Measurements from ENCODE around the gene KCMF1. TPM values are rescaled to one million over a fixed set of nuclear protein-coding genes. Genes with fewer than 3 reads are reported as not detected.
A peak's percentile ranks its signal among the peaks of the same experiment; 100 is the strongest.

The KCMF1 gene
- total and polyA plus RNA-seq, 2 donors (not counting 1 experiment from before 2014, with no cell fraction given): 43.7 to 81.5 TPM

DNA sequence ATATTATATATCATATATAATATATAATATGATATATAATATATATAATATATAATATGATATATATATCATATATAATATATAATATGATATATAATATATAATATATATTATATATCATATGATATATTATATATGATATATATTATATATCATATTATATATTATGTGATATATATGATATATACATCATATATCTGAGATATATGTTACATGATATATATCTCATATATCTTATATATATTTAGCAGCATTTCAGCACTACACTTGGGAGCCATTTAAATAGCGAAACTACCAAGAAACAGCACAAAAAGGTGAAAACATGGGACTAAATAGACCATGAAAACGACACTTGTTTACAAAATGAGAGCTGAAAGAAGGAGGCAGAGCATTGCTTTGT, 37.3 kb downstream of the KCMF1 start:
- CTCF ChIA-PET: interaction anchor here (0.6 to 1.8 kb wide), 4 partner anchors 9 to 109 kb away, joined by 3 to 8 read pairs (median 6); no protein-coding TSS in a partner anchor
- H3K27ac ChIP-seq (ENCODE audit: low read length in 2 of 2): peak overlapping the region in 1 of 2 donors; percentile 72
- WGBS (ENCODE audit: insufficient coverage): 93% methylated on average over 1 of the region's 2 CpGs
- peaks cover 1 to 10% of the 10 kb centered on the region in 2 experiments for H3K36me3 ChIP-seq (replicated peaks in 1 of 2; ENCODE audit: control extremely low read depth in 1 of 2, control insufficient read depth in 1 of 2, extremely low read depth in 1 of 2, insufficient read depth in 2 of 2, low read length in 1 of 2)
- no peak overlapping the region for H3K4me3 ChIP-seq (ENCODE audit: control extremely low read depth in 1 of 5, extremely low read depth in 1 of 5, insufficient read depth in 1 of 5, low read depth in 2 of 5, low read length in 4 of 5)
- ATAC-seq (ENCODE audit: low read depth) (no peak), DNase-seq (no peak)
- no peaks in the 10 kb centered on the region for H3K27me3 ChIP-seq (replicated peaks in 1 of 4; ENCODE audit: control extremely low read depth in 1 of 4, control insufficient read depth in 3 of 4, insufficient read depth in 4 of 4, low read length in 3 of 4)
- H3K9ac ChIP-seq (ENCODE audit: low read length): no peak overlapping the region
- H3K4me2 ChIP-seq (replicated peaks; ENCODE audit: low read depth, low read length, poor library complexity, severe bottlenecking): no peak overlapping the region
- Mint-ChIP-seq H3K27ac (no peak overlapping the region), H3K4me3 (no peak overlapping the region), H3K9me3 (ENCODE audit: insufficient read depth) (peaks cover 4% of the 10 kb centered on the region), H3K4me1 (peaks cover 60% of the 10 kb centered on the region), H3K27me3 (no peaks in the 10 kb centered on the region)
- H4K20me1 ChIP-seq (ENCODE audit: control insufficient read depth, insufficient read depth, low read length, poor library complexity, severe bottlenecking): peaks cover 20% of the 10 kb centered on the region
- POLR2A ChIA-PET: no interaction called here
- no peak overlapping the region for H2AFZ ChIP-seq (ENCODE audit: insufficient read depth, low read depth, low read length, poor library complexity, severe bottlenecking)
- H3K79me2 ChIP-seq (ENCODE audit: control insufficient read depth, insufficient read depth, low read length): peaks cover 97% of the 10 kb centered on the region
- intact Hi-C loops (cut with micrococcal nuclease): no loop called here
- TF ChIP-seq EZH2 (IDR thresholded peaks at IDR 0.05; ENCODE audit: borderline replicate concordance, insufficient read depth, low read depth, low read length, poor library complexity, severe bottlenecking): no peak
- TF ChIP-seq, protein P1, sequence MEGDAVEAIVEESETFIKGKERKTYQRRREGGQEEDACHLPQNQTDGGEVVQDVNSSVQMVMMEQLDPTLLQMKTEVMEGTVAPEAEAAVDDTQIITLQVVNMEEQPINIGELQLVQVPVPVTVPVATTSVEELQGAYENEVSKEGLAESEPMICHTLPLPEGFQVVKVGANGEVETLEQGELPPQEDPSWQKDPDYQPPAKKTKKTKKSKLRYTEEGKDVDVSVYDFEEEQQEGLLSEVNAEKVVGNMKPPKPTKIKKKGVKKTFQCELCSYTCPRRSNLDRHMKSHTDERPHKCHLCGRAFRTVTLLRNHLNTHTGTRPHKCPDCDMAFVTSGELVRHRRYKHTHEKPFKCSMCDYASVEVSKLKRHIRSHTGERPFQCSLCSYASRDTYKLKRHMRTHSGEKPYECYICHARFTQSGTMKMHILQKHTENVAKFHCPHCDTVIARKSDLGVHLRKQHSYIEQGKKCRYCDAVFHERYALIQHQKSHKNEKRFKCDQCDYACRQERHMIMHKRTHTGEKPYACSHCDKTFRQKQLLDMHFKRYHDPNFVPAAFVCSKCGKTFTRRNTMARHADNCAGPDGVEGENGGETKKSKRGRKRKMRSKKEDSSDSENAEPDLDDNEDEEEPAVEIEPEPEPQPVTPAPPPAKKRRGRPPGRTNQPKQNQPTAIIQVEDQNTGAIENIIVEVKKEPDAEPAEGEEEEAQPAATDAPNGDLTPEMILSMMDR (IDR thresholded peaks at IDR 0.05): no peak
- H3K9me3 ChIP-seq (ENCODE audit: control extremely low read depth in 1 of 3, control insufficient read depth in 2 of 3, insufficient read depth in 1 of 3, low read length in 2 of 3): no peaks in the 10 kb centered on the region
- H3K4me1 ChIP-seq (ENCODE audit: control insufficient read depth in 2 of 2, insufficient read depth in 2 of 2, low read length in 2 of 2): peaks cover 38 to 44% of the 10 kb centered on the region in 2 donors

DNA sequence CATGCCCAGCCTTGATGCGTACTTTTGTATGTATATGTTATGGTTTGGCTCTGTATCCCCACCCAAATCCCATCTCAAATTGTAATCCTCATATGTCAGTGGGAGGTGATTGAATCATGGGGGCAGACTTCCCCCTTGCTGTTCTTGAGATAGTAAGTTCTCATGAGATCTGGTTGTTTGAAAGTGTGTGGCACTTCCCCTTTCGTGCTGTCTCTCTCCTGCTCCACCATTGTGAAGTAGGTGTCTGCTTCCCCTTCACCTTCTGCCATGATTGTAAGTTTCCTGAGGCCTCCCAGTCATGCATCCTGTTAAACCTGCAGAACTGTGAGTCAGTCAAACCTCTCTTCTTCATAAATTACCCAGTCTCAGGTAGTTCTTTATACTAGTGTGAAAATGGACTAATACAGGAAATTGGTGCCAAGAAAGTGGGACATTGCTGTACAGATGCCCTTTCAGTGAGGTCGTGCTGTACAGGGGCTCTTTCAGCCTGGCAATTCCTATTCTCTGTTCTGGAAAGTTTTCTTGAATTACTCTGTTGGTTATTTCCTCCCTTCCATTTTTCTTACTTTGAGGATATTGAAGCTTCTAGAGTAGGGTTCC, 38.2 kb downstream of the KCMF1 start:
- peaks cover 0 to 6% of the 10 kb centered on the region in 2 experiments for H3K36me3 ChIP-seq (replicated peaks in 1 of 2; ENCODE audit: control extremely low read depth in 1 of 2, control insufficient read depth in 1 of 2, extremely low read depth in 1 of 2, insufficient read depth in 2 of 2, low read length in 1 of 2)
- TF ChIP-seq EZH2 (IDR thresholded peaks at IDR 0.05; ENCODE audit: borderline replicate concordance, insufficient read depth, low read depth, low read length, poor library complexity, severe bottlenecking): no peak
- TF ChIP-seq, protein P1 (IDR thresholded peaks at IDR 0.05): no peak
- POLR2A ChIA-PET: no interaction called here

More for the DNA sequence above, 38.2 kb downstream of the KCMF1 start:
- peak overlapping the region; percentile 83 for H3K27ac Mint-ChIP-seq
- H3K4me3 Mint-ChIP-seq: peak overlapping the region; percentile 46
- H3K4me1 ChIP-seq (ENCODE audit: control insufficient read depth in 2 of 2, insufficient read depth in 2 of 2, low read length in 2 of 2): peaks cover 41 to 53% of the 10 kb centered on the region in 2 donors
- H3K9me3 Mint-ChIP-seq (ENCODE audit: insufficient read depth): peaks cover 4% of the 10 kb centered on the region
- peak; percentile 64 for ATAC-seq (ENCODE audit: low read depth)
- peak overlapping the region; percentile 55 to 72 for H3K27ac ChIP-seq (ENCODE audit: low read length in 2 of 2)
- H2AFZ ChIP-seq (ENCODE audit: insufficient read depth, low read depth, low read length, poor library complexity, severe bottlenecking): no peak overlapping the region
- peaks cover 97% of the 10 kb centered on the region for H3K79me2 ChIP-seq (ENCODE audit: control insufficient read depth, insufficient read depth, low read length)
- CTCF ChIA-PET: interaction anchor here (0.9 to 2.4 kb wide), 3 partner anchors 9 to 83 kb away, joined by 3 to 8 read pairs (median 8); no protein-coding TSS in a partner anchor
- peak; percentile 60 for DNase-seq
- 0% methylated on average over 1 of the region's 3 CpGs for WGBS (ENCODE audit: insufficient coverage)
- H3K27me3 Mint-ChIP-seq: no peaks in the 10 kb centered on the region
- H3K4me3 ChIP-seq (ENCODE audit: control extremely low read depth in 1 of 5, extremely low read depth in 1 of 5, insufficient read depth in 1 of 5, low read depth in 2 of 5, low read length in 4 of 5): no peak overlapping the region
- intact Hi-C loops (cut with micrococcal nuclease): no loop called here
- peaks cover 29% of the 10 kb centered on the region for H4K20me1 ChIP-seq (ENCODE audit: control insufficient read depth, insufficient read depth, low read length, poor library complexity, severe bottlenecking)
- H3K27me3 ChIP-seq (replicated peaks in 1 of 4; ENCODE audit: control extremely low read depth in 1 of 4, control insufficient read depth in 3 of 4, insufficient read depth in 4 of 4, low read length in 3 of 4): no peaks in the 10 kb centered on the region
- H3K4me1 Mint-ChIP-seq: peaks cover 63% of the 10 kb centered on the region
- H3K9ac ChIP-seq (ENCODE audit: low read length): no peak overlapping the region
- H3K4me2 ChIP-seq (replicated peaks; ENCODE audit: low read depth, low read length, poor library complexity, severe bottlenecking): peak overlapping the region; percentile 12
- no peaks in the 10 kb centered on the region for H3K9me3 ChIP-seq (ENCODE audit: control extremely low read depth in 1 of 3, control insufficient read depth in 2 of 3, insufficient read depth in 1 of 3, low read length in 2 of 3)
